KOPT-K1 (cell line): ENCODE measurements around the gene RDM1.
"Not testable (repeated sequence)": the region's sequence is repeated elsewhere in the genome, so short reads cannot be mapped to it uniquely, and the experiment has no call there.

ENCODE experiments used
- H3K27ac ChIP-seq: fragments of 200-600 bp; sonication (generic); 2 replicates; pipeline ENCODE4 v1.5.1; 2016; ENCODE audit warnings: antibody characterized with exemption, mild to moderate bottlenecking, low read depth, low read length; ENCODE audit not compliant: poor library complexity, severe bottlenecking
- H3K36me3 ChIP-seq: fragments of 200-600 bp; sonication (generic); 2 replicates; pipeline ENCODE4 v1.5.1; 2017; ENCODE audit warnings: antibody characterized with exemption, mild to moderate bottlenecking, low read length, moderate library complexity; ENCODE audit not compliant: insufficient read depth
- H3K9me3 ChIP-seq: fragments of 200-600 bp; sonication (generic); 2 replicates; pipeline ENCODE4 v1.5.1; 2017; ENCODE audit warnings: antibody characterized with exemption, low read length, mild to moderate bottlenecking; ENCODE audit not compliant: insufficient read depth, poor library complexity, severe bottlenecking

The RDM1 gene

GRCh38 chr17:35947156-35947585 is 16.6 kb upstream of the RDM1 start:
- Histone ChIP-seq H3K36me3 (no peaks in the 10 kb centered on the region), H3K27ac (no peak overlapping the region), H3K9me3 (peaks cover 8% of the 10 kb centered on the region)

GRCh38 chr17:35944151-35944550 is 13.6 kb upstream of the RDM1 start:
- Histone ChIP-seq H3K27ac (no peak overlapping the region), H3K9me3 (peaks cover 8% of the 10 kb centered on the region), H3K36me3 (no peaks in the 10 kb centered on the region)

GRCh38 chr17:35943537-35943936 is 13.0 kb upstream of the RDM1 start, which contains the start of gene LYZL6:
Gene LYZL6 (minus strand): TSS chr17:35943713. CDS start chr17:35939356, 4,357 bp downstream.
- Histone ChIP-seq H3K36me3 (no peaks in the 10 kb centered on the region), H3K9me3 (peaks cover 8% of the 10 kb centered on the region), H3K27ac (no peak within 1 kb of the TSS)

GRCh38 chr17:35942588-35943186 is 12.1 kb upstream of the RDM1 start:
- Histone ChIP-seq H3K27ac (no peak overlapping the region), H3K9me3 (peaks cover 8% of the 10 kb centered on the region), H3K36me3 (no peaks in the 10 kb centered on the region)

GRCh38 chr17:35938492-35938891 is 7.9 kb upstream of the RDM1 start:
- not testable (repeated sequence) for H3K9me3 ChIP-seq, H3K36me3 ChIP-seq

GRCh38 chr17:35936063-35936462 is 5.5 kb upstream of the RDM1 start:
- H3K9me3 ChIP-seq: no peaks in the 10 kb centered on the region
- no peak overlapping the region for H3K27ac ChIP-seq
- H3K36me3 ChIP-seq: no peaks in the 10 kb centered on the region

More at GRCh38 chr17:35938492-35938891, 7.9 kb upstream of the RDM1 start:
- not testable (repeated sequence) for H3K27ac ChIP-seq

GRCh38 chr17:35934760-35935159 is 4.2 kb upstream of the RDM1 start:
- Histone ChIP-seq H3K9me3 (no peaks in the 10 kb centered on the region), H3K27ac (no peak overlapping the region), H3K36me3 (no peaks in the 10 kb centered on the region)

- no peaks in the 10 kb centered on the region for H3K36me3 ChIP-seq
- H3K9me3 ChIP-seq: no peaks in the 10 kb centered on the region
- H3K27ac ChIP-seq: no peak overlapping the region
These were observed 2.0 kb upstream of the RDM1 start for GRCh38 chr17:35932586-35932985.

- no peak overlapping the region for H3K27ac ChIP-seq
- no peaks in the 10 kb centered on the region for H3K36me3 ChIP-seq
- H3K9me3 ChIP-seq: no peaks in the 10 kb centered on the region
These were observed 1.3 kb upstream of the RDM1 start for GRCh38 chr17:35931794-35932425.

GRCh38 chr17:35927714-35928113 is 2.9 kb downstream of the RDM1 start:
- Histone ChIP-seq H3K36me3 (peaks cover 16% of the 10 kb centered on the region), H3K9me3 (no peaks in the 10 kb centered on the region), H3K27ac (no peak overlapping the region)

- Histone ChIP-seq H3K27ac (no peak overlapping the region), H3K36me3 (peaks cover 22% of the 10 kb centered on the region), H3K9me3 (no peaks in the 10 kb centered on the region)
These were observed 6.9 kb downstream of the RDM1 start for GRCh38 chr17:35923609-35924114.

- Histone ChIP-seq H3K9me3 (no peaks in the 10 kb centered on the region), H3K27ac (no peak overlapping the region), H3K36me3 (peaks cover 19% of the 10 kb centered on the region)
These were observed 10.3 kb downstream of the RDM1 start for GRCh38 chr17:35920229-35920628.

- Histone ChIP-seq H3K27ac (no peak overlapping the region), H3K9me3 (no peaks in the 10 kb centered on the region), H3K36me3 (peaks cover 10% of the 10 kb centered on the region; the same call in 1 of the 2 replicates)
These were observed 11.9 kb downstream of the RDM1 start for GRCh38 chr17:35918665-35919064.

- H3K36me3 ChIP-seq: peaks cover 5% of the 10 kb centered on the region; the same call in 1 of the 2 replicates
- no peak overlapping the region for H3K27ac ChIP-seq
- no peaks in the 10 kb centered on the region for H3K9me3 ChIP-seq
These were observed 12.9 kb downstream of the RDM1 start for GRCh38 chr17:35917519-35918213.

- H3K27ac ChIP-seq: no peak overlapping the region
- no peaks in the 10 kb centered on the region for H3K9me3 ChIP-seq
- peaks cover 4% of the 10 kb centered on the region; the same call in 1 of the 2 replicates for H3K36me3 ChIP-seq
These were observed 15.2 kb downstream of the RDM1 start for GRCh38 chr17:35915153-35915964.
